Panc1 (cell line): ENCODE measurements around the gene ARFIP1. TPM values are rescaled to one million over a fixed set of nuclear protein-coding genes. Genes with fewer than 3 reads are reported as not detected.

Experiments
- ATAC-seq: fragments of 200-7000 bp; cut with Tn5 transposase; 2 replicates; pipeline ENCODE4 v1.9.1; 2020; ENCODE audit warnings: mild to moderate bottlenecking, moderate library complexity
- BruUV-seq: library from RNA; stranded (reverse); fragments of 400-500 nt; replicated peaks from 2 replicates; lab custom pipeline; 2021; lab: Mats Ljungman, UMichigan
- CTCF ChIA-PET: fragments of 300-600 bp; sonication (Branson Sonifier 250); formaldehyde crosslinking; loops from one replicate; lab custom pipeline; 2022; ENCODE audit warnings: antibody characterized with exemption; lab: Charles Lee
- POLR2A ChIA-PET: fragments of 300-600 bp; sonication (Branson Sonifier 250); formaldehyde crosslinking; loops from one replicate; lab custom pipeline; 2022; ENCODE audit warnings: antibody characterized with exemption; lab: Charles Lee
- DNase-seq: peaks from one replicate; pipeline ENCODE4 v3.0.0-alpha.2; 2010; ENCODE audit warnings: low read depth, low spot score
- H3K27ac ChIP-seq: 2 replicates; pipeline ENCODE4 v1.5.1; 2011; ENCODE audit warnings: mild to moderate bottlenecking, low read length, inconsistent platforms
- H3K27me3 ChIP-seq: fragments of 200-500 bp; sonication (Bioruptor generic); 2 replicates; pipeline ENCODE4 v1.6.0; 2014; ENCODE audit warnings: low read length, inconsistent platforms; ENCODE audit not compliant: control insufficient read depth, insufficient read depth
- H3K36me3 ChIP-seq: fragments of 200-500 bp; sonication (Bioruptor generic); 2 replicates; pipeline ENCODE4 v1.5.1; 2014; ENCODE audit warnings: inconsistent platforms, mild to moderate bottlenecking, low read length, moderate library complexity; ENCODE audit not compliant: control insufficient read depth, insufficient read depth
- H3K4me1 ChIP-seq: 2 replicates; pipeline ENCODE4 v1.5.1; 2011; ENCODE audit warnings: inconsistent platforms, mild to moderate bottlenecking, low read length, moderate library complexity; ENCODE audit not compliant: control insufficient read depth, insufficient read depth
- H3K4me3 ChIP-seq, 2 experiments: 2 replicates each; pipeline ENCODE4 v1.5.1; 2011 to 2012; ENCODE audit warnings: low read depth in 2 of 2, low read length in 2 of 2, mild to moderate bottlenecking in 2 of 2, inconsistent platforms in 1 of 2, moderate library complexity in 1 of 2
- H3K9me3 ChIP-seq: fragments of 200-500 bp; sonication (Bioruptor generic); 2 replicates; pipeline ENCODE4 v1.5.1; 2014; ENCODE audit warnings: low read depth, mild to moderate bottlenecking, inconsistent platforms, low read length, moderate library complexity; ENCODE audit not compliant: control insufficient read depth, insufficient read depth
- CTCF ChIP-seq: fragments of 450-650 bp; IDR thresholded peaks from 2 replicates; pipeline ENCODE4 v1.5.1; 2017; ENCODE audit warnings: mild to moderate bottlenecking
- POLR2AphosphoS5 ChIP-seq: IDR thresholded peaks from 2 replicates; pipeline ENCODE4 v1.6.1; 2012; ENCODE audit warnings: mild to moderate bottlenecking, low read depth, low read length, moderate library complexity
- REST ChIP-seq, 2 experiments: IDR thresholded peaks; 2 replicates each; pipeline ENCODE4 v1.6.1; 2011 to 2012; ENCODE audit warnings: low read depth in 2 of 2, control low read depth in 1 of 2, low read length in 1 of 2, mild to moderate bottlenecking in 1 of 2, moderate library complexity in 1 of 2; ENCODE audit not compliant: insufficient read depth in 1 of 2
- SIN3A ChIP-seq: IDR thresholded peaks from 2 replicates; pipeline ENCODE4 v1.6.1; 2012; ENCODE audit warnings: low read depth, mild to moderate bottlenecking, low read length, moderate library complexity, borderline replicate concordance; ENCODE audit not compliant: insufficient read depth
- TCF7L2 ChIP-seq: IDR thresholded peaks from 2 replicates; pipeline ENCODE4 v1.6.1; 2011; ENCODE audit warnings: mild to moderate bottlenecking, low read depth, low read length, inconsistent platforms
- in situ Hi-C: cut with HindIII; loops from 2 replicates; pipeline ENCODE4 v1.10.0; 2016; ENCODE audit warnings: low sequenced_read_pairs, low pct_unique_long_range_greater_than_20kb
- intact Hi-C: fragments of 100-400 bp; cut with micrococcal nuclease; formaldehyde crosslinking; loops from one replicate; pipeline ENCODE4 v1.10.0; 2022; ENCODE audit not compliant: unreplicated experiment
- total RNA-seq: library from RNA; stranded (reverse); gene quantifications from one replicate; pipeline ENCODE4 v1.2.1, GENCODE V29; 2021; ENCODE audit not compliant: unreplicated experiment

ARFIP1 gene
- total RNA-seq, 1 experiment from 2014 or later, result 22.2 TPM

- Histone ChIP-seq H3K4me3 (no peak overlapping the region), H3K36me3 (peaks cover 3% of the 10 kb centered on the region; the same call in 1 of the 2 replicates), H3K4me1 (peaks cover 5% of the 10 kb centered on the region), H3K27ac (no peak overlapping the region), H3K9me3 (no peaks in the 10 kb centered on the region), H3K27me3 (no peaks in the 10 kb centered on the region)
- POLR2A ChIA-PET, result no interaction called here
- CTCF ChIA-PET, result no interaction called here
- intact Hi-C loops, result no loop called here
- no TSS peak for BruUV-seq
- TF ChIP-seq REST (IDR thresholded peaks at IDR 0.05; ENCODE audit: insufficient read depth in 1 of 2, low read depth in 2 of 2, low read length in 1 of 2), result no peak
- in situ Hi-C loops, result no loop called here
- DNase-seq (no peak), ATAC-seq (no peak)
Measured at GRCh38 chr4:152777488-152777887, 2.3 kb upstream of the ARFIP1 start.

- Histone ChIP-seq H3K4me1 (peaks cover 5% of the 10 kb centered on the region), H3K27me3 (no peaks in the 10 kb centered on the region), H3K36me3 (peaks cover 3% of the 10 kb centered on the region; the same call in 1 of the 2 replicates), H3K4me3 (peak overlapping the region; percentile 88 to 94), H3K27ac (peak overlapping the region; percentile 84), H3K9me3 (no peaks in the 10 kb centered on the region)
- ChIA-PET CTCF (interaction anchor here (0.5 kb wide), 1 partner anchor 1175 kb away, joined by 3 read pairs; no protein-coding TSS in a partner anchor), POLR2A (interaction anchor here (0.7 kb wide), 1 partner anchor 16 kb away, joined by 5 read pairs; no protein-coding TSS in a partner anchor)
- TF ChIP-seq TCF7L2 (no peak), CTCF (no peak), POLR2AphosphoS5 (no peak), SIN3A (no peak), REST (IDR thresholded peaks at IDR 0.05; ENCODE audit: insufficient read depth in 1 of 2, low read depth in 2 of 2, low read length in 1 of 2) (no peak)
- BruUV-seq, result TSS peak; percentile 69
- intact Hi-C loops, result no loop called here
- DNase-seq (no peak), ATAC-seq (no peak)
- in situ Hi-C loops, result no loop called here
Measured at GRCh38 chr4:152778656-152779512, 870 bp upstream of the ARFIP1 start.
